ENCODE results near the gene GLI2.

The GLI2 gene

DNA sequence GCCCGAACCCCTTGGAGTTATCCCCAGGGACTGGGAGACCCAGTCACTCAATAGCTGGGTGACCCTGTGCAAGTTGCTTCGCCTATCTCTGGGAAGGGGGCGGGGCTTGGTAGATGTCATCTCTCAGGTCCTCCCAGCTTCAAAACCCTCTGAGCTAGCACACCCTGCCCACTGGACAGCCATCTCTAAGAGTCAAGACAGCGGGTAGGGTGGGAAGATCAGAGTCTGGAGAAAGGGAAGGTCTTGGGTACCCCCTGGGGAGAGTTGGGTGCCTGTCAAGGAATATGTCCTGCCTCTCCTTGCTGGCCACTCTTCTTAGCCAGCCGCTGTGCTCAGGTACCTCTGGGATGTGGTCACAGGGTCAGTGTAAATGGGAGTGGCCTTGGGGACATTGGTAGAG, 8.0 kb downstream of the GLI2 start:
- H2AFZ ChIP-seq (ENCODE audit: low read length): no peak overlapping the region
- H3K9me2 ChIP-seq (replicated peaks; ENCODE audit: insufficient read depth, low read length): no peaks in the 10 kb centered on the region
- no peaks in the 10 kb centered on the region for H3K36me3 ChIP-seq (replicated peaks; ENCODE audit: insufficient read depth, low read length)
- no peaks in the 10 kb centered on the region for H3K79me2 ChIP-seq (ENCODE audit: low read length)
- peaks cover 28% of the 10 kb centered on the region for H3K27me3 ChIP-seq (replicated peaks; ENCODE audit: insufficient read depth, low read length)
- no peak overlapping the region for H3K4me3 ChIP-seq (ENCODE audit: low read length)
- no peaks in the 10 kb centered on the region for H3K4me1 ChIP-seq (ENCODE audit: low read length)
- DNase-seq: no peak
- no peak overlapping the region for H3K9ac ChIP-seq (ENCODE audit: low read length)
- H3K4me2 ChIP-seq (ENCODE audit: low read depth, low read length): no peak overlapping the region
- H4K20me1 ChIP-seq (ENCODE audit: insufficient read depth, low read length): no peaks in the 10 kb centered on the region
- H3K27ac ChIP-seq (ENCODE audit: low read length): no peak overlapping the region
- H3F3A ChIP-seq (ENCODE audit: insufficient read depth, low read length): no peaks in the 10 kb centered on the region
- H3K9me3 ChIP-seq (replicated peaks; ENCODE audit: insufficient read depth, low read length): no peaks in the 10 kb centered on the region
- no peak for TF ChIP-seq EZH2phosphoT487 (IDR thresholded peaks at IDR 0.05; ENCODE audit: low read length)

DNA sequence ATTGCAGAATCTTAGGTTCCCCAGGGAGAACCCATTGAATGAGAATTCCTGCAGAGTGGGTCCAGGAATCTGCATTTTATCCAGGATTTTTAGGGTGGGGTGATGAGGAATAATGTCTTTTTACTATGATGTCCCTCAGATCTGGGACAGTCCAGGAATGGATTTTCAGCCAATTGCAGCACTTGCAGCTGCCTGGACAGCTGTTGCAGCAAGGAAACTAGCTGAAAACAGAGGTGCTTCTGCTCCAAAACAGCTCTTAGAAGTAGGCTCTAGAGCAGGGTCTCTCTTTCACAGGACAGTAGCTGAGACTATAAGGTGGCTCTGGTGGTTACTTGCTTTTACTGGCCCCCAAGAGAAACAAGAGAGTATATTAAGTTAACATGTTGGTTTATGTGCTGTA, 9.1 kb downstream of the GLI2 start:
- no peaks in the 10 kb centered on the region for H3K79me2 ChIP-seq (ENCODE audit: low read length)
- no peaks in the 10 kb centered on the region for H3K9me3 ChIP-seq (replicated peaks; ENCODE audit: insufficient read depth, low read length)
- no peak overlapping the region for H3K4me3 ChIP-seq (ENCODE audit: low read length)
- H3K4me2 ChIP-seq (ENCODE audit: low read depth, low read length): no peak overlapping the region
- H3K27ac ChIP-seq (ENCODE audit: low read length): no peak overlapping the region
- H2AFZ ChIP-seq (ENCODE audit: low read length): no peak overlapping the region
- no peak for DNase-seq
- no peaks in the 10 kb centered on the region for H3K9me2 ChIP-seq (replicated peaks; ENCODE audit: insufficient read depth, low read length)
- TF ChIP-seq EZH2 (optimal IDR thresholded peaks at IDR 0.05; ENCODE audit: low read depth, low read length): no peak
- TF ChIP-seq, protein P1, sequence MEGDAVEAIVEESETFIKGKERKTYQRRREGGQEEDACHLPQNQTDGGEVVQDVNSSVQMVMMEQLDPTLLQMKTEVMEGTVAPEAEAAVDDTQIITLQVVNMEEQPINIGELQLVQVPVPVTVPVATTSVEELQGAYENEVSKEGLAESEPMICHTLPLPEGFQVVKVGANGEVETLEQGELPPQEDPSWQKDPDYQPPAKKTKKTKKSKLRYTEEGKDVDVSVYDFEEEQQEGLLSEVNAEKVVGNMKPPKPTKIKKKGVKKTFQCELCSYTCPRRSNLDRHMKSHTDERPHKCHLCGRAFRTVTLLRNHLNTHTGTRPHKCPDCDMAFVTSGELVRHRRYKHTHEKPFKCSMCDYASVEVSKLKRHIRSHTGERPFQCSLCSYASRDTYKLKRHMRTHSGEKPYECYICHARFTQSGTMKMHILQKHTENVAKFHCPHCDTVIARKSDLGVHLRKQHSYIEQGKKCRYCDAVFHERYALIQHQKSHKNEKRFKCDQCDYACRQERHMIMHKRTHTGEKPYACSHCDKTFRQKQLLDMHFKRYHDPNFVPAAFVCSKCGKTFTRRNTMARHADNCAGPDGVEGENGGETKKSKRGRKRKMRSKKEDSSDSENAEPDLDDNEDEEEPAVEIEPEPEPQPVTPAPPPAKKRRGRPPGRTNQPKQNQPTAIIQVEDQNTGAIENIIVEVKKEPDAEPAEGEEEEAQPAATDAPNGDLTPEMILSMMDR (IDR thresholded peaks at IDR 0.05; ENCODE audit: low read length): no peak
- TF ChIP-seq EZH2phosphoT487 (IDR thresholded peaks at IDR 0.05; ENCODE audit: low read length): no peak
- H4K20me1 ChIP-seq (ENCODE audit: insufficient read depth, low read length): no peaks in the 10 kb centered on the region
- H3K4me1 ChIP-seq (ENCODE audit: low read length): no peaks in the 10 kb centered on the region
- no peaks in the 10 kb centered on the region for H3K36me3 ChIP-seq (replicated peaks; ENCODE audit: insufficient read depth, low read length)
- H3F3A ChIP-seq (ENCODE audit: insufficient read depth, low read length): no peaks in the 10 kb centered on the region
- peaks cover 16% of the 10 kb centered on the region for H3K27me3 ChIP-seq (replicated peaks; ENCODE audit: insufficient read depth, low read length)
- H3K9ac ChIP-seq (ENCODE audit: low read length): no peak overlapping the region

DNA sequence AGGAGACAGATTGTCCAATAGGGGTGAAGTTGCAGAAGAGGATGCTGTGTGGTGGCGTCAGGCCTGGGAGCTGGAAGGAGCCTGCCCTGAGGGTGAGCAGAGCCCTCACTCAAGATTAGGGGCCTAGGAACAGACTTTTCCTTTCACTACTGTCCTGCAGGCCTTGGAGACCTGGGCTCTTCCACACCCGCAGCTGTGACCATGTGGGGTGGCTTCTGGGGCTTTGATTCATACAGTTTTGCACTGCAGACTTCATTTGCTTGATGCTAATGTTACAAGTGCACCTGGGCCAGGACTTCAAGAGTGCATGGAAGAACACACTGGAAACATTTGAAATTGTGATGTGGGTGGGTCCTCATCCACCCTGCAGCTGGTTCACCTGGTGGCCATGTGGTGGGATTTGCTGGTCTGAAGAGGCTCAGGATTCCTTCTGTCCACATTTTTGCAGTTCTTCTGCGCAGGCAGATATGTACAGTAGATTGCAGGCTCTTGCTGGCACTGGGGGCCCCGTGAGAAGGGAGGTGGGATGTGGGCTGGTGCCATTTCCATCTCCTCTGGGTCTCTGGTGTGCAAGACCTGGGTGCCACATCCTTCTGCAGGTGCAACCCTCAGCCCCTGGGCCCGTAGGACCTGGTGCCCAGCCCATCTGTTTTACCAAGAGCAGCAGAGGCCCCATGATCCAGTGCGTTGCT, 9.9 kb downstream of the GLI2 start:
- peaks cover 9% of the 10 kb centered on the region for H3K27me3 ChIP-seq (replicated peaks; ENCODE audit: insufficient read depth, low read length)
- no peak for TF ChIP-seq EZH2 (optimal IDR thresholded peaks at IDR 0.05; ENCODE audit: low read depth, low read length)
- no peak for TF ChIP-seq EZH2phosphoT487 (IDR thresholded peaks at IDR 0.05; ENCODE audit: low read length)
- TF ChIP-seq, protein P1 (IDR thresholded peaks at IDR 0.05; ENCODE audit: low read length): no peak

DNA sequence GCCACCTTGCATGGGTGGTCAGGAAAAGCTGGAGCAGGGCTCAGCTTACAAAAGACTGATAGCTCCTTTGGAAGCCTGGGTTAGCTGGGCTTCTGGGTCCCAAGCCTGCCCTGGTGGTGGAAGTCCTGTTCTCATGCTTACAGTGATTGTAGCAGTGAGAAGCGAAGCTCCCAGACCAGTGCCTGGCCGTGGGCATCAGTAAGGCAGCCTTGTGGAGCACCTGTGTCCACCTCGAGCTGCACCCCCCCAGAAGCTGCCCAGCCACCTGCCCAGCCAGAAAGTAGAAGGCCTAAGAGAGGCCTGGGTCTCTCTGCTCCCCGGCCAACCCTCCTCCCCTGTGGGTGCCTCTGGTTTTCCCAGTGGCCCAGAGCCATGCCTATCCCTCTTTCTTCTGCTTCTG, 10.5 kb downstream of the GLI2 start:
- DNase-seq: no peak
- Histone ChIP-seq H3K9ac (ENCODE audit: low read length) (no peak overlapping the region), H3K9me3 (replicated peaks; ENCODE audit: insufficient read depth, low read length) (no peaks in the 10 kb centered on the region), H3K27ac (ENCODE audit: low read length) (no peak overlapping the region), H3K79me2 (ENCODE audit: low read length) (no peaks in the 10 kb centered on the region), H3K27me3 (replicated peaks; ENCODE audit: insufficient read depth, low read length) (peaks cover 6% of the 10 kb centered on the region), H4K20me1 (ENCODE audit: insufficient read depth, low read length) (no peaks in the 10 kb centered on the region), H3K4me1 (ENCODE audit: low read length) (no peaks in the 10 kb centered on the region), H2AFZ (ENCODE audit: low read length) (no peak overlapping the region), H3K9me2 (replicated peaks; ENCODE audit: insufficient read depth, low read length) (no peaks in the 10 kb centered on the region), H3K4me3 (ENCODE audit: low read length) (no peak overlapping the region), H3F3A (ENCODE audit: insufficient read depth, low read length) (no peaks in the 10 kb centered on the region), H3K36me3 (replicated peaks; ENCODE audit: insufficient read depth, low read length) (no peaks in the 10 kb centered on the region), H3K4me2 (ENCODE audit: low read depth, low read length) (no peak overlapping the region)
- no peak for TF ChIP-seq EZH2 (optimal IDR thresholded peaks at IDR 0.05; ENCODE audit: low read depth, low read length)
- TF ChIP-seq, protein P1 (IDR thresholded peaks at IDR 0.05; ENCODE audit: low read length): no peak
- no peak for TF ChIP-seq EZH2phosphoT487 (IDR thresholded peaks at IDR 0.05; ENCODE audit: low read length)

More for the DNA sequence above, 9.9 kb downstream of the GLI2 start:
- no peaks in the 10 kb centered on the region for H3F3A ChIP-seq (ENCODE audit: insufficient read depth, low read length)
- no peak overlapping the region for H3K4me3 ChIP-seq (ENCODE audit: low read length)
- no peaks in the 10 kb centered on the region for H3K9me2 ChIP-seq (replicated peaks; ENCODE audit: insufficient read depth, low read length)
- no peak overlapping the region for H3K27ac ChIP-seq (ENCODE audit: low read length)
- H3K36me3 ChIP-seq (replicated peaks; ENCODE audit: insufficient read depth, low read length): no peaks in the 10 kb centered on the region
- H3K4me2 ChIP-seq (ENCODE audit: low read depth, low read length): no peak overlapping the region
- no peak for DNase-seq
- H3K79me2 ChIP-seq (ENCODE audit: low read length): no peaks in the 10 kb centered on the region
- H2AFZ ChIP-seq (ENCODE audit: low read length): no peak overlapping the region
- H3K9me3 ChIP-seq (replicated peaks; ENCODE audit: insufficient read depth, low read length): no peaks in the 10 kb centered on the region
- no peaks in the 10 kb centered on the region for H4K20me1 ChIP-seq (ENCODE audit: insufficient read depth, low read length)
- no peak overlapping the region for H3K9ac ChIP-seq (ENCODE audit: low read length)
- no peaks in the 10 kb centered on the region for H3K4me1 ChIP-seq (ENCODE audit: low read length)

Data from MM.1S (cell line).